CD4-positive, alpha-beta memory T cell (primary cell): ENCODE measurements around the gene ABCC10. TPM values are rescaled to one million over a fixed set of nuclear protein-coding genes. Genes with fewer than 3 reads are reported as not detected.

Experiments used
- CTCF ChIA-PET: fragments of 350-600 bp; sonication (Branson Sonifier 250); formaldehyde crosslinking; loops from one replicate; lab custom pipeline; 2021; ENCODE audit warnings: inconsistent platforms; ENCODE audit not compliant: partially characterized antibody; lab: Charles Lee
- POLR2A ChIA-PET: fragments of 350-600 bp; sonication (Branson Sonifier 250); formaldehyde crosslinking; loops from one replicate; lab custom pipeline; 2021; ENCODE audit not compliant: partially characterized antibody; lab: Charles Lee
- DNase-seq, 5 donors: peaks; one replicate each; pipeline versions ENCODE4 v3.0.0 to v3.0.0-alpha.2; 2020 to 2022; ENCODE audit warnings: mixed read lengths in 1 of 5
- H3K27ac ChIP-seq: one replicate; pipeline ENCODE4 v1.7.0; 2013; ENCODE audit warnings: low read depth, low read length
- H3K27me3 ChIP-seq: 2 replicates; pipeline ENCODE4 v1.7.0; 2013; ENCODE audit warnings: mild to moderate bottlenecking, low read length, moderate library complexity; ENCODE audit not compliant: insufficient read depth
- H3K36me3 ChIP-seq: 2 replicates; pipeline ENCODE4 v1.7.0; 2013; ENCODE audit warnings: mild to moderate bottlenecking, low read length, moderate library complexity; ENCODE audit not compliant: insufficient read depth
- H3K4me1 ChIP-seq: 2 replicates; pipeline ENCODE4 v1.7.0; 2013; ENCODE audit warnings: mild to moderate bottlenecking, low read length, moderate library complexity; ENCODE audit not compliant: insufficient read depth
- H3K4me3 ChIP-seq, 2 donors: one replicate each; pipeline ENCODE4 v1.7.0; 2013; ENCODE audit warnings: low read length in 2 of 2, mild to moderate bottlenecking in 1 of 2
- H3K9me3 ChIP-seq, 2 donors: one replicate each; pipeline ENCODE4 v1.7.0; 2013; ENCODE audit warnings: low read length in 2 of 2, control low read depth in 1 of 2; ENCODE audit not compliant: control insufficient read depth in 1 of 2
- H3K27ac Mint-ChIP-seq, 7 donors: one replicate each; pipeline ENCODE4 v1.8.0; 2020 to 2021; ENCODE audit warnings: mixed read lengths in 7 of 7, mild to moderate bottlenecking in 6 of 7, inconsistent platforms in 3 of 7, moderate library complexity in 3 of 7
- H3K27me3 Mint-ChIP-seq, 2 donors: one replicate each; pipeline ENCODE4 v1.8.0; 2020 to 2021; ENCODE audit warnings: mixed read lengths in 2 of 2
- H3K36me3 Mint-ChIP-seq, 2 donors: one replicate each; pipeline ENCODE4 v1.8.0; 2020 to 2021; ENCODE audit warnings: mixed read lengths in 2 of 2, inconsistent platforms in 1 of 2, mild to moderate bottlenecking in 1 of 2
- H3K4me1 Mint-ChIP-seq, 4 donors: one replicate each; pipeline ENCODE4 v1.8.0; 2020 to 2021; ENCODE audit warnings: mixed read lengths in 4 of 4, mild to moderate bottlenecking in 1 of 4
- H3K4me3 Mint-ChIP-seq, 8 donors: one replicate each; pipeline ENCODE4 v1.8.0; 2020 to 2021; ENCODE audit warnings: mixed read lengths in 8 of 8, mild to moderate bottlenecking in 7 of 8, moderate library complexity in 6 of 8, inconsistent platforms in 3 of 8
- H3K9me3 Mint-ChIP-seq, 8 donors: one replicate each; pipeline ENCODE4 v1.8.0; 2020 to 2021; ENCODE audit warnings: mixed read lengths in 8 of 8, mild to moderate bottlenecking in 5 of 8, inconsistent platforms in 3 of 8, moderate library complexity in 1 of 8
- intact Hi-C: fragments of 100-400 bp; cut with micrococcal nuclease; formaldehyde crosslinking; loops from one replicate; pipeline ENCODE4 v1.15.1; 2023
- polyA plus RNA-seq, 2 donors: library from polyadenylated mRNA; unstranded; fragments of 300-500 nt; fragmentation: Illumina TruSeq; gene quantifications; one replicate each; pipeline ENCODE4 v1.2.3, GENCODE V29; 2021
- total RNA-seq, 2 experiments: library from RNA; stranded (reverse); gene quantifications; one replicate each; pipeline ENCODE4 v1.2.3, GENCODE V29; 2021

The ABCC10 gene
- total and polyA plus RNA-seq, 4 experiments from 2014 or later, result 11.4 to 80.0 (median 47.4) TPM

DNA sequence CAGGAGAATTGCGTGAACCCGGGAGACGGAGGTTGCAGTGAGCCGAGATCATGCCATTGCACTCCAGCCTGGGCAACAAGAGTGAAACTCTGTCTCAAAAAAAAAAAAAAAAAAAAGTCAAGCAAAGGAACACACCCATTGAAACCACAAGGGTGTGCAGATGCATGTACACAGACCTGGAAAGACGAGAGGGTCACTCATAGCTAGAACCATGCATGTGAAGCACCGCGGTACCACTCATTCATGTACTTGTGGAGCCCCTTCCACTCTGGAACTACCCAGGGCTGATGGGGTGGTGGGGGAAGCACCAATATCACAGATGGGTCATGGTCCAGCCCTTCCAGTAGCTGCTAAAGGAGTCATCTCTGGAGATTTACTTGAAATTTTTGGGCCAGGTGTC, 42.6 kb downstream of the ABCC10 start:
- no peaks in the 10 kb centered on the region for H3K36me3 Mint-ChIP-seq
- POLR2A ChIA-PET, result no interaction called here

DNA sequence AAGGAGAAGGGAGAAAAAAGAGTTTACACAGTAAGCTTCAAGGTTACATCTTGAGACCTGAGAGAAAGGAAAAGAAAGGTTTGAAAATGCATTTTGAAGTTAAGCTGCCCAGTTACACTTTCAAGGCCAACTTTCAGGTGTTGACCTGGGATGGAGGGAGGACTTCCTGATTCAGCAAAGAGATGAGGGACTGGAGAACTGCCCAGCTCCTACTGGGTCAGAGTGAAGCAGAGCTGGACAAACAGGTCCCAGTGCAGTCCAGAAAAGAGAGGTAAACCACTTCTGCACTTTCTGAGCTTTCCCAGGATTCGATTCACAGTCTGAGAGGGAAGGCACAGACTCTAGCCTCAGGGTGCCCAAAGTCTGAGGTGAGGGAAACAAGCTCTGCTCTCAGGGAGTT, 44.1 kb downstream of the ABCC10 start:
- intact Hi-C loops, result no loop called here
- DNase-seq, result no peak
- Mint-ChIP-seq H3K27ac (no peak overlapping the region), H3K4me1 (peaks cover 0 to under 1% (median 0%) of the 10 kb centered on the region in 4 donors), H3K9me3 (peaks cover 0 to 2% (median 0%) of the 10 kb centered on the region in 8 donors), H3K36me3 (no peaks in the 10 kb centered on the region), H3K27me3 (peaks cover 9 to 22% of the 10 kb centered on the region in 2 donors), H3K4me3 (no peak overlapping the region)
- H3K4me3 ChIP-seq, result no peak overlapping the region
- POLR2A ChIA-PET, result no interaction called here
- no peaks in the 10 kb centered on the region for H3K4me1 ChIP-seq
- H3K9me3 ChIP-seq, result no peaks in the 10 kb centered on the region
- CTCF ChIA-PET, result interaction anchor here (0.7 to 1.3 kb wide), 6 partner anchors 8 to 36 kb away, joined by 3 to 5 read pairs (median 3); no protein-coding TSS in a partner anchor
- H3K27me3 ChIP-seq, result no peaks in the 10 kb centered on the region
- no peaks in the 10 kb centered on the region for H3K36me3 ChIP-seq
- no peak overlapping the region for H3K27ac ChIP-seq

More for the DNA sequence above, 42.6 kb downstream of the ABCC10 start:
- Histone ChIP-seq H3K4me3 (no peak overlapping the region), H3K36me3 (no peaks in the 10 kb centered on the region), H3K27me3 (no peaks in the 10 kb centered on the region), H3K27ac (no peak overlapping the region), H3K4me1 (no peaks in the 10 kb centered on the region), H3K9me3 (no peaks in the 10 kb centered on the region)
- CTCF ChIA-PET, result interaction anchor here (0.7 to 1.1 kb wide), 2 partner anchors 36 to 43 kb away, joined by 3 read pairs; partner anchors contain the start of gene ABCC10
- Mint-ChIP-seq H3K27me3 (peaks cover 12 to 22% of the 10 kb centered on the region in 2 donors), H3K27ac (no peak overlapping the region), H3K9me3 (peaks cover 0 to 2% (median 0%) of the 10 kb centered on the region in 8 donors), H3K4me3 (no peak overlapping the region), H3K4me1 (no peaks in the 10 kb centered on the region)
- DNase-seq, result no peak
- intact Hi-C loops, result no loop called here

DNA sequence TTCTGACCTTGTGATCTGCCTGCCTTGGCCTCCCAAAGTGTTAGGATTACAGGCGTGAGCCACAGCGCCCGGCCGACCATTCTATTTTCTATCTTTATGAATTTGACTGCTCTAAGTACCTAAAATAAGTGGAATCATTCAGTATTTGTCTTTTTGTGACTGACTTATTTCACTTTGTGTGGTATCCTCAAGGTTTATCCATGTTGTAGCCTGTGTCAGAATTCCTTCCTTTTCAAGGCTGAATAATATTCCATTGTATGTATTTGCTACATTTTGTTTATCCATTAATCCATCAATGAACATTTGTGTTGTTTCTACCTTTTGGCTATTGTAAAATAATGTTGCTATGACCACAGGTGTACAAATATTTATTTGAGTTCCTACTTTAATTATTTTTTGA, 45.2 kb downstream of the ABCC10 start:
- H3K9me3 ChIP-seq, result no peaks in the 10 kb centered on the region
- no peaks in the 10 kb centered on the region for H3K27me3 ChIP-seq
- DNase-seq, result no peak
- H3K4me1 ChIP-seq, result peaks cover 7% of the 10 kb centered on the region
- peaks cover 8 to 11% (median 10%) of the 10 kb centered on the region in 4 donors for H3K4me1 Mint-ChIP-seq
- H3K27ac Mint-ChIP-seq, result no peak overlapping the region
- peaks cover 0 to 6% of the 10 kb centered on the region in 2 donors for H3K36me3 Mint-ChIP-seq
- no peaks in the 10 kb centered on the region for H3K9me3 Mint-ChIP-seq
- intact Hi-C loops, result no loop called here
- no peak overlapping the region for H3K27ac ChIP-seq
- no peaks in the 10 kb centered on the region for H3K36me3 ChIP-seq
- POLR2A ChIA-PET, result no interaction called here
- no peak overlapping the region for H3K4me3 Mint-ChIP-seq
- CTCF ChIA-PET, result no interaction called here
- no peak overlapping the region for H3K4me3 ChIP-seq
- H3K27me3 Mint-ChIP-seq, result peaks cover 7 to 14% of the 10 kb centered on the region in 2 donors

DNA sequence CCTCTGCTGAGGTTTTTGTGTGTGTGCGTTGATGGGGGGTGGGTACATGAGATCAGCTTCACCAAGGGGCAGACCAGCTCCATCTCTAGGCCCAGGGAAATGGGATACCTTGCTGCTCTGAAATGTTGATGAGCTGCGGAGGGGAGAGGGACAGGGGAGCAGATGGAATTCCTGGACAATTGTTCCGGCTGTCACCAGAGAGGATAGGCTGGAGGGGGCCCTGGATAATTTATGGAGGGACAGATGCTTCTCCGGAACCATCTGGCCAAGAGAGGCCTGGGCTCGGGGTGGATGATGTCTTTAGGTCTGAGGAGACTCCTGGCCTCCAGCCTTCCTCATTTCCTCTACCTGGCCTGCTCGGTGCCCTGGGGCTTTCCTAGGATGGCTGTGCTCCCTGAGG, 48.2 kb downstream of the ABCC10 start:
- no peaks in the 10 kb centered on the region for H3K27me3 ChIP-seq
- CTCF ChIA-PET, result interaction anchor here (1.5 kb wide), 1 partner anchor 32 kb away, joined by 5 read pairs; no protein-coding TSS in a partner anchor
- H3K9me3 ChIP-seq, result no peaks in the 10 kb centered on the region
- Mint-ChIP-seq H3K9me3 (no peaks in the 10 kb centered on the region), H3K4me3 (no peak overlapping the region), H3K36me3 (peaks cover 0 to 13% of the 10 kb centered on the region in 2 donors), H3K27ac (peak overlapping the region in 3 of 7 donors; percentile 61 to 73 (median 64)), H3K4me1 (peaks cover 29 to 37% (median 33%) of the 10 kb centered on the region in 4 donors), H3K27me3 (peaks cover 0 to 1% of the 10 kb centered on the region in 2 donors)
- H3K4me3 ChIP-seq, result no peak overlapping the region
- peaks cover 27% of the 10 kb centered on the region for H3K4me1 ChIP-seq
- H3K36me3 ChIP-seq, result no peaks in the 10 kb centered on the region
- H3K27ac ChIP-seq, result no peak overlapping the region
- POLR2A ChIA-PET, result no interaction called here
- intact Hi-C loops, result no loop called here
- no peak for DNase-seq

DNA sequence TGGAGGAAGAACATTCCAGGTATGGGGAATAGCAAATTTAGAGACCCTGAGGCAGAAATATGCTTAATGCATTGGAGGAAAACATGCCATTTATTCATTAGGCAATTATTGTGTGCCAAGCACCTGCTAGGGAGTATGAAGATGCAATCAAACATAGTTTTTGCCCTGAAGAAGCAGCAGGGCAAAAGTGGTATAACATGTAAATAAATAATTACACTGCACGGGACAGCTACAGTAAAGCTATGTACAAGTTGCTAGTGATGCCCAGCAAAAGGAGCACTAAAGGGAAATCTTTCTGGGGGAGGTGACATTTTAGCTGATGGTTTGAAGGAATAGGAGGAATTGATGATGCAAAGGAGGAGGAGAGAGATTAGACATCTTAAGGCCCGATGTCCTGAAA, 49.4 kb downstream of the ABCC10 start:
- H3K27ac ChIP-seq, result peak overlapping the region; percentile 97
- H3K36me3 Mint-ChIP-seq, result peaks cover 0 to 13% of the 10 kb centered on the region in 2 donors
- no peaks in the 10 kb centered on the region for H3K36me3 ChIP-seq
- CTCF ChIA-PET, result interaction anchor here (0.7 to 1.8 kb wide), 6 partner anchors 9 to 33 kb away, joined by 3 to 11 read pairs (median 3); partner anchors contain the start of gene LRRC73
- POLR2A ChIA-PET, result interaction anchor here (0.6 to 3.5 kb wide), 10 partner anchors 15 to 815 kb away, joined by 3 to 33 read pairs (median 6); partner anchors contain the start of genes ABCC10, DLK2, MRPS18A and ZNF318
- no peaks in the 10 kb centered on the region for H3K9me3 ChIP-seq
- H3K9me3 Mint-ChIP-seq, result no peaks in the 10 kb centered on the region
- peak overlapping the region; percentile 89 to 99 (median 97) for H3K27ac Mint-ChIP-seq
- peaks cover 28% of the 10 kb centered on the region for H3K4me1 ChIP-seq
- H3K27me3 Mint-ChIP-seq, result no peaks in the 10 kb centered on the region
- H3K4me3 Mint-ChIP-seq, result peak overlapping the region; percentile 85 to 97 (median 92)
- intact Hi-C loops, result loop anchor here (1.0 kb wide), 4 partner anchors 21 to 107 kb away; partner anchors contain the start of genes DLK2, POLR1C and ZNF318
- no peaks in the 10 kb centered on the region for H3K27me3 ChIP-seq
- peak in 2 of 5 donors; percentile 16 to 23 for DNase-seq
- H3K4me3 ChIP-seq, result peak overlapping the region; percentile 31 to 69
- peaks cover 33 to 40% (median 36%) of the 10 kb centered on the region in 4 donors for H3K4me1 Mint-ChIP-seq

DNA sequence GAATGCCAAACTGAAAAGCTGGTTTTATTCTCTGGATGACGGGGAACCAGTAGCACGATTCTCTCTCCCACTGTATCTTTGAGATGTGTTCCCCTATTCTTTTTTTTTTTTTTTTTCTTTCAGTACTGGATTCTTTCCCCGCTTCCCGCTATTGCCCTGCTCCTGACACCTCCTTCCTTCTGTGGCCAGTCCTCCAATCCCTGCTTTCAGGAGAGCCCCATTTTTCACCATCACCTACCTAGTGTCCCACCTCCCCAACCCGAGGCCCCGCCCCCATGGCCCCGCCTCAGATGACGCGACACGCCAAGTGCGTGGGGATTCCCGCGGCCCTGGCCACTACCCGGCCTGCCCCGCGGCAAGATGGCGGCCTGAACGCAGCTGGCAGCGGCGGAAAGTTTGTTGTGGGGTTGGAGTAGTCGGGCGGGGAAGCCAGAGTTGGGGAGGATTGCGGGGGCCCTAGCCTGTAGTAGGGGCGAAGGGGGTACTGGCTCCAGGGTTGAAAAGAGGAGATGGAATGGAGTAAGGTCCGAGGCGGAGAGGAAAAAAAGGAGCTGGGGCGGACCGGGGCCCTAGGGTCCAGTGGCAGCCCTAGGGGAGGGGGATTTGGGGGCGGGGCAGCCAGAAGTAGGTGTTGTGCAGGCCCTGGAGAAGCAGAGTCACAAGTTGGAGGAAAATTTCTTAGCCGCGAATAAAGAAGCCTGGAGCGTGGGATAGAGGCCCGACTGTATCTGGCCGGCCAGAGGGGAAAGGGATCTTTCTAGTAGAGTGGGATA, 50.1 kb downstream of the ABCC10 start, which contains the start of gene TJAP1:
Gene TJAP1, plus strand, starts transcription at position 336 of the 773 bp plus-strand sequence. CDS start 21,432 bp downstream, outside the sequence.
- Histone ChIP-seq H3K27ac (peak within 1 kb of the TSS; percentile 97), H3K36me3 (no peaks in the 10 kb centered on the region), H3K9me3 (no peaks in the 10 kb centered on the region), H3K4me1 (peaks cover 28% of the 10 kb centered on the region), H3K27me3 (no peaks in the 10 kb centered on the region), H3K4me3 (peak within 1 kb of the TSS; percentile 45 to 69)
- Mint-ChIP-seq H3K27ac (peak within 1 kb of the TSS; percentile 89 to 99 (median 97)), H3K9me3 (no peaks in the 10 kb centered on the region), H3K36me3 (peaks cover 0 to 13% of the 10 kb centered on the region in 2 donors), H3K4me1 (peaks cover 38 to 46% (median 42%) of the 10 kb centered on the region in 4 donors), H3K27me3 (no peaks in the 10 kb centered on the region), H3K4me3 (peak within 1 kb of the TSS; percentile 85 to 97 (median 92))
- POLR2A ChIA-PET, result interaction anchor here (0.6 to 3.5 kb wide), 14 partner anchors 15 to 914 kb away, joined by 3 to 33 read pairs (median 6); partner anchors contain the start of genes ABCC10, DLK2, DNPH1 and MRPS18A
- peak; percentile 93 to 96 (median 94) for DNase-seq
- intact Hi-C loops, result loop anchor here (1.0 kb wide), 4 partner anchors 22 to 108 kb away; partner anchors contain the start of genes DLK2, POLR1C and ZNF318
- CTCF ChIA-PET, result interaction anchor here (0.7 to 1.8 kb wide), 10 partner anchors 10 to 169 kb away, joined by 3 to 11 read pairs (median 3); partner anchors contain the start of genes CRIP3 and LRRC73
